Activated CD8-positive, alpha-beta T cell treated with anti-CD3 and anti-CD28 coated beads for 36 hours (primary cell): Measurements from ENCODE around the gene PDK2. TPM values are rescaled to one million over a fixed set of nuclear protein-coding genes. Genes with fewer than 3 reads are reported as not detected.

Experiments
- ATAC-seq: fragments of 200-7000 bp; cut with Tn5 transposase; one replicate; pipeline ENCODE4 v1.10.0; 2021; ENCODE audit warnings: mild to moderate bottlenecking, moderate library complexity
- CTCF ChIA-PET: fragments of 350-600 bp; sonication (Branson Sonifier 250); formaldehyde crosslinking; loops from one replicate; lab custom pipeline; 2021; ENCODE audit warnings: antibody characterized with exemption; lab: Charles Lee
- POLR2A ChIA-PET: fragments of 350-600 bp; sonication (Branson Sonifier 250); formaldehyde crosslinking; loops from one replicate; lab custom pipeline; 2021; ENCODE audit warnings: antibody characterized with exemption; lab: Charles Lee
- DNase-seq: peaks from one replicate; pipeline ENCODE4 v3.0.0-alpha.2; 2020
- H3K27ac Mint-ChIP-seq: one replicate; pipeline ENCODE4 v1.8.0; 2021; ENCODE audit warnings: mild to moderate bottlenecking, mixed read lengths
- H3K27me3 Mint-ChIP-seq: one replicate; pipeline ENCODE4 v1.8.0; 2021; ENCODE audit warnings: mixed read lengths
- H3K36me3 Mint-ChIP-seq: one replicate; pipeline ENCODE4 v1.8.0; 2021; ENCODE audit warnings: low read depth, mixed read lengths
- H3K4me1 Mint-ChIP-seq: one replicate; pipeline ENCODE4 v1.8.0; 2021; ENCODE audit warnings: low read depth, mixed read lengths
- H3K4me3 Mint-ChIP-seq: one replicate; pipeline ENCODE4 v1.8.0; 2021; ENCODE audit warnings: mild to moderate bottlenecking, moderate library complexity, mixed read lengths
- H3K9me3 Mint-ChIP-seq: one replicate; pipeline ENCODE4 v1.8.0; 2021; ENCODE audit warnings: mixed read lengths
- intact Hi-C: fragments of 100-400 bp; cut with micrococcal nuclease; formaldehyde crosslinking; loops from one replicate; pipeline ENCODE4 v1.10.0; 2022
- total RNA-seq, 2 experiments: library from RNA; stranded (reverse); gene quantifications; one replicate each; pipeline ENCODE4 v1.2.3, GENCODE V29; 2021
- TF ChIP-seq, protein P1 (sequence below): fragments of 200-600 bp; IDR thresholded peaks from one replicate; pipeline ENCODE4 v1.8.0; 2022; ENCODE audit warnings: antibody characterized with exemption, mild to moderate bottlenecking

PDK2 gene
- total RNA-seq, 2 experiments from 2014 or later, result 6.0 to 7.7 TPM

DNA sequence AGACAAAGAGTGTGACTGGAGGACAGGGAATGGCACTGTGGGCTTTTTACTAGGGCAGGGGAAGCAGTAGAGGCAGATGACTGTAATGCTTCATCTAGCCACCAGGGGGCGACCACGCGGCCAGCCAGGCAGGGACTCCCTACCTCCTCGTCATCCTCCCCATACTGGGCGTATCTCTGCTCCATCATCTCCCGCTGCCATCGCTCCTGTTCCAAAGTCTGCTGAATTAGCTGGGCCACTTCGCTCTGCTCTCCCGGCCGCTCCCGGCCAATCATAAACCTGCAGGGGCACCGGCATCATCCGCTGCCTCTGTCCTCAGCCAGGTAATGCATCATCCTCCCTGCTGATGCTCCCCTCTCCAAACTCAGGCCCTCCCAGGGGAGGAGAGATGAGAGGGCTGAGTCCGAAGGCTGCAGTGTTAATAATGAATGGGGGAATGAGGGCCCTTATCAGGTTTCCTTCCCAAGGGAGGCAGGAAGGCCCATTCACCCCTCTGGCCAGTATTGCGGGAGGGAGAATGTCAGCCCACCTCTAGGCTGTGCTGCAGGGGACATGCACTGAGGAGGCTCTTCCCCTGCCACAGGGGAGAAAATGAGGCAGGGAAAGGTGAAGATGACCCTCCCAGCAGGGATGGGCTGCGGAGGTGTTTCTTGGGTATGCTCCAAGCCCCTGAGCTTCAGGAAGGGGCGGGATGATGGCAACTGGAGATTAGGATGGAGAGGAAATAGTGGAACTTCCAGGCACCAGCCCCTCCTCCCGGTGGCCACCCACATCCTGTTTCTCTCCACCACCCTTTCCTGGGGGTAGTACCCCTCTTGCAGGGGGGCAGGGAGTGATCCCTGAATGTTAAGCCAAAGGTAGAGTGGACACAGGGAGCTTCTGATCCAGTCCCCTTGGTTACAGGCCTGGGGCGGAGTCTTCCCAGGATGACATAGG lies 45.1 kb downstream of the PDK2 start:
- peaks cover 53% of the 10 kb centered on the region for H3K4me1 Mint-ChIP-seq
- ChIA-PET CTCF (interaction anchor here (0.7 to 4.5 kb wide), 21 partner anchors 9 to 157 kb away, joined by 3 to 58 read pairs (median 6); partner anchors contain the start of genes PPP1R9B, SAMD14 and SGCA), POLR2A (interaction anchor here (0.6 to 2.5 kb wide), 5 partner anchors 12 to 46 kb away, joined by 3 to 15 read pairs (median 3); no protein-coding TSS in a partner anchor)
- no peaks in the 10 kb centered on the region for H3K9me3 Mint-ChIP-seq
- H3K27me3 Mint-ChIP-seq, result no peaks in the 10 kb centered on the region
- intact Hi-C loops, result no loop called here
- no peak overlapping the region for H3K4me3 Mint-ChIP-seq
- ATAC-seq (peak; percentile 90), DNase-seq (peak; percentile 87)
- TF ChIP-seq, protein P1, sequence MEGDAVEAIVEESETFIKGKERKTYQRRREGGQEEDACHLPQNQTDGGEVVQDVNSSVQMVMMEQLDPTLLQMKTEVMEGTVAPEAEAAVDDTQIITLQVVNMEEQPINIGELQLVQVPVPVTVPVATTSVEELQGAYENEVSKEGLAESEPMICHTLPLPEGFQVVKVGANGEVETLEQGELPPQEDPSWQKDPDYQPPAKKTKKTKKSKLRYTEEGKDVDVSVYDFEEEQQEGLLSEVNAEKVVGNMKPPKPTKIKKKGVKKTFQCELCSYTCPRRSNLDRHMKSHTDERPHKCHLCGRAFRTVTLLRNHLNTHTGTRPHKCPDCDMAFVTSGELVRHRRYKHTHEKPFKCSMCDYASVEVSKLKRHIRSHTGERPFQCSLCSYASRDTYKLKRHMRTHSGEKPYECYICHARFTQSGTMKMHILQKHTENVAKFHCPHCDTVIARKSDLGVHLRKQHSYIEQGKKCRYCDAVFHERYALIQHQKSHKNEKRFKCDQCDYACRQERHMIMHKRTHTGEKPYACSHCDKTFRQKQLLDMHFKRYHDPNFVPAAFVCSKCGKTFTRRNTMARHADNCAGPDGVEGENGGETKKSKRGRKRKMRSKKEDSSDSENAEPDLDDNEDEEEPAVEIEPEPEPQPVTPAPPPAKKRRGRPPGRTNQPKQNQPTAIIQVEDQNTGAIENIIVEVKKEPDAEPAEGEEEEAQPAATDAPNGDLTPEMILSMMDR, result peak; percentile 94
- peak overlapping the region; percentile 61 for H3K27ac Mint-ChIP-seq
- H3K36me3 Mint-ChIP-seq, result peaks cover 76% of the 10 kb centered on the region

DNA sequence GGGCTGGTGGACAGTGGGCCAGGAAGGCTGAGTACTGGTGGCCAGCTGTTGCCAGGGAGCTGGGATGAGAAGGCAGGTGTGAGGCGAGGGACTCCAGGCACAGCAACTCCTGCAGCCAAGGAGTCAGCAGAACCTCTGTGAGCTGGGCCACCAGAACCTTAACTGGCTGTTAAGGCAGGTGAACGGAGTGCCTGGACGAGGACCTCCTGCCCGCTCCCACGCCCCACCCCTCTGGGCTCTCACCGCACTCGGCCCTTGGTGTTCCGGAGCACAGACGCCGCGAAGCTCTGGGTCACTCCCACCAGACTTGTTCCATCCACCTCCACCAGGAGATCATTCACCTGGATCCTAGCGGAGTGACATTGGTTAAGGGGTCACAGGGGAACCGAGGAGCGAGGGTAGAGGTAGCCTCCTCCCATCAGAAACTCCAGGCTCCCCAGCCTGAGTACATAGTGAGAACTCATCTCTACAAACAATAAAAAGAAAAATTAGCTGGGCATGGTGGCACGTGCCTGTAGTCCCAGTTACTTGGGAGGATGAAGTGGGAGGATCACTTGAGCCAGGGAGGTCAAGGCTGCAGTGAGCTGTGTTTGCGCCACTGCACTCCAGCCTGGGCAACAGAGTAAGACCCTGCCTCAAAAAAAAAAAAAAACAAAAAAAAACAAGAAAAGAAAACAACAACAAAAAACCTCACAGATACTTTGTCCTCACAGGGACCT lies 46.0 kb downstream of the PDK2 start:
- H3K9me3 Mint-ChIP-seq, result no peaks in the 10 kb centered on the region
- intact Hi-C loops, result no loop called here
- POLR2A ChIA-PET, result interaction anchor here (1.0 to 1.7 kb wide), 2 partner anchors 21 to 47 kb away, joined by 3 to 5 read pairs; no protein-coding TSS in a partner anchor
- ATAC-seq (no peak), DNase-seq (no peak)
- CTCF ChIA-PET, result interaction anchor here (0.7 to 4.5 kb wide), 15 partner anchors 8 to 144 kb away, joined by 3 to 58 read pairs (median 5); partner anchors contain the start of genes PPP1R9B, SAMD14 and SGCA
- peak overlapping the region; percentile 75 for H3K27ac Mint-ChIP-seq
- H3K36me3 Mint-ChIP-seq, result peaks cover 73% of the 10 kb centered on the region
- H3K4me1 Mint-ChIP-seq, result peaks cover 61% of the 10 kb centered on the region
- no peak overlapping the region for H3K4me3 Mint-ChIP-seq
- no peaks in the 10 kb centered on the region for H3K27me3 Mint-ChIP-seq
- TF ChIP-seq, protein P1, result no peak

DNA sequence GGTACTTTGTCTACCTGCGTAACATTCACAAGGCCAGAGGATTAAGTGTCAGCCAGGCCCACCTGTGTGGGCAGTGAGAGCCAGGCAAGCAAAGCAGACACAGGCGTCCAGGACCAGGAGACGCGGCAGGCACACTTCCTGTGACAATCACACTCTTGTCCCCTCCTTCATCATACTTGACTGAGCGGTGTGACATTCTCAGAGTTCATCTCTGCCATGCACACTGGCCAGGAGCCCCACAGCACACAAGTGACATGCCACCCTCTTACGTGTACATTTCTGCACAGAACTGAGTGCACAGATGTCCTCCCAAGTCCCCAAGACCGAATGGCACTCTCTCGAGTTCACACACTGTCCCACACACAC lies 46.6 kb downstream of the PDK2 start:
- CTCF ChIA-PET, result interaction anchor here (0.7 to 4.5 kb wide), 7 partner anchors 11 to 144 kb away, joined by 3 to 58 read pairs (median 6); partner anchors contain the start of gene SAMD14
- Mint-ChIP-seq H3K27ac (peak overlapping the region; percentile 75), H3K27me3 (no peaks in the 10 kb centered on the region), H3K36me3 (peaks cover 72% of the 10 kb centered on the region), H3K4me3 (no peak overlapping the region), H3K4me1 (peaks cover 65% of the 10 kb centered on the region), H3K9me3 (no peaks in the 10 kb centered on the region)
- peak; percentile 47 for DNase-seq
- intact Hi-C loops, result no loop called here
- POLR2A ChIA-PET, result interaction anchor here (0.9 to 1.7 kb wide), 2 partner anchors 20 to 200 kb away, joined by 3 to 5 read pairs; no protein-coding TSS in a partner anchor
- TF ChIP-seq, protein P1, result no peak
- ATAC-seq, result peak; percentile 25

DNA sequence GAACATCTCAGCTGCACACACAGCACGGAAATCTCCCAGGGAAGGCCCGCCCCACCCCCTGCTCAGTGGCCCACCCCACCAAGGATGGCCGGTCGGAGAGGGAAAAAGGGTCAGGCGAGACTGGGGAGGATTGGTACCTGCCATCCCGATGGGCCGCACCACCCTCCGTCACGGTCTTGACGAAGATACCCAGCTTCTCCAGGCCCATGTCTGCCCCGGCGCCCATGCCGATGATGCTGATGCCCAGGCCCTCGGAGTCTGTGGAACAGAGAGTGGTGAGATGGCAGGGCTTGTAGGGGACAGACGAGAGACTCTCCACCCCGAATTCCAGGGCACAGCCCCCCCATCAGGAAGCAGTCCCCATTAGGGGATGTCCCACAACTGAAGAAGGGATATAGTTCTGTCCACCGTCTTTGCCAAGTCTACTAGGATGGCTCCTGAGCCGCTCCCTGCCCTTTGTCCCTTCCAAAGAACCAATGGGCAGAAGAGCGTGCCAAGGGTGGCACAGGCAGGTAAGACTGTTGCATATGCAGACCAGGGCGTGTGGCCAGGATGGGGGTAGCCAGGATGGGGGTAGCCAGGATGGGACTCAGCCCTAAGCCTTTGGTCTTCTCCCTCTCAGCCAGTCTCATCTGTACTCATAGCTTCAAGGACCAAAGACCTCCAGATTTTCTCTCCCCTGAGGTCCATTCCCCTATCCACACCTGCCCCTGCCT lies 48.5 kb downstream of the PDK2 start:
- CTCF ChIA-PET, result interaction anchor here (1.0 to 1.5 kb wide), 2 partner anchors 17 to 29 kb away, joined by 3 to 4 read pairs; no protein-coding TSS in a partner anchor
- no peak for DNase-seq
- no peak for ATAC-seq
- Mint-ChIP-seq H3K4me3 (no peak overlapping the region), H3K27me3 (no peaks in the 10 kb centered on the region), H3K27ac (peak overlapping the region; percentile 57), H3K36me3 (peaks cover 68% of the 10 kb centered on the region), H3K4me1 (peaks cover 77% of the 10 kb centered on the region), H3K9me3 (no peaks in the 10 kb centered on the region)
- TF ChIP-seq, protein P1, result no peak
- POLR2A ChIA-PET, result interaction anchor here (1.0 to 1.5 kb wide), 2 partner anchors 8 to 22 kb away, joined by 3 to 4 read pairs; no protein-coding TSS in a partner anchor
- intact Hi-C loops, result no loop called here
